GM18526 (cell line): Measurements from ENCODE around the gene MAN1A2.

ENCODE experiments used
- POLR2A ChIP-seq: IDR thresholded peaks from 3 replicates; pipeline ENCODE4 v1.6.1; 2011; ENCODE audit not compliant: insufficient read length; ENCODE audit errors: extremely low read depth

The MAN1A2 gene

GRCh38 chr1:117367046-117368025, at the start of gene MAN1A2:
Gene MAN1A2 (plus strand): TSS chr1:117367449. CDS start chr1:117368184, 735 bp downstream.
- TF ChIP-seq POLR2A, result peak; percentile 70

- no peak for TF ChIP-seq POLR2A
These were observed 49.2 kb upstream of the MAN1A2 start for GRCh38 chr1:117318011-117318410.

- no peak for TF ChIP-seq POLR2A
These were observed 48.8 kb upstream of the MAN1A2 start for GRCh38 chr1:117318426-117318825.

GRCh38 chr1:117320515-117320914, 46.7 kb upstream of the MAN1A2 start:
- TF ChIP-seq POLR2A, result no peak

GRCh38 chr1:117321680-117322609, 45.3 kb upstream of the MAN1A2 start:
- TF ChIP-seq POLR2A, result no peak

- TF ChIP-seq POLR2A, result no peak
These were observed 42.9 kb upstream of the MAN1A2 start for GRCh38 chr1:117324357-117324756.

GRCh38 chr1:117327011-117327410, 40.2 kb upstream of the MAN1A2 start:
- TF ChIP-seq POLR2A, result no peak

- no peak for TF ChIP-seq POLR2A
These were observed 31.7 kb upstream of the MAN1A2 start for GRCh38 chr1:117335376-117336086.

- no peak for TF ChIP-seq POLR2A
These were observed 31.0 kb upstream of the MAN1A2 start for GRCh38 chr1:117336088-117336817.

- TF ChIP-seq POLR2A, result no peak
These were observed 27.2 kb upstream of the MAN1A2 start for GRCh38 chr1:117339866-117340700.

- TF ChIP-seq POLR2A, result no peak
These were observed 26.1 kb upstream of the MAN1A2 start for GRCh38 chr1:117341123-117341522.

GRCh38 chr1:117342397-117342796, 24.9 kb upstream of the MAN1A2 start:
- no peak for TF ChIP-seq POLR2A

- no peak for TF ChIP-seq POLR2A
These were observed 20.9 kb upstream of the MAN1A2 start for GRCh38 chr1:117346206-117346928.

GRCh38 chr1:117347907-117348306, 19.3 kb upstream of the MAN1A2 start:
- no peak for TF ChIP-seq POLR2A
